Stimulated activated CD4-positive, alpha-beta T cell treated with anti-CD3 and anti-CD28 coated beads, Interleukin-1b, Interleukin-23, amount 100 ng/mL, for 24 hours (primary cell): ENCODE measurements around the gene UBXN1.
A peak's percentile ranks its signal among the peaks of the same experiment; 100 is the strongest.

Experiments
- DNase-seq, 4 experiments: peaks; one replicate each; pipeline ENCODE4 v3.0.0-alpha.2; 2020; ENCODE audit warnings: low read depth in 4 of 4, low spot score in 1 of 4

UBXN1 gene

DNA sequence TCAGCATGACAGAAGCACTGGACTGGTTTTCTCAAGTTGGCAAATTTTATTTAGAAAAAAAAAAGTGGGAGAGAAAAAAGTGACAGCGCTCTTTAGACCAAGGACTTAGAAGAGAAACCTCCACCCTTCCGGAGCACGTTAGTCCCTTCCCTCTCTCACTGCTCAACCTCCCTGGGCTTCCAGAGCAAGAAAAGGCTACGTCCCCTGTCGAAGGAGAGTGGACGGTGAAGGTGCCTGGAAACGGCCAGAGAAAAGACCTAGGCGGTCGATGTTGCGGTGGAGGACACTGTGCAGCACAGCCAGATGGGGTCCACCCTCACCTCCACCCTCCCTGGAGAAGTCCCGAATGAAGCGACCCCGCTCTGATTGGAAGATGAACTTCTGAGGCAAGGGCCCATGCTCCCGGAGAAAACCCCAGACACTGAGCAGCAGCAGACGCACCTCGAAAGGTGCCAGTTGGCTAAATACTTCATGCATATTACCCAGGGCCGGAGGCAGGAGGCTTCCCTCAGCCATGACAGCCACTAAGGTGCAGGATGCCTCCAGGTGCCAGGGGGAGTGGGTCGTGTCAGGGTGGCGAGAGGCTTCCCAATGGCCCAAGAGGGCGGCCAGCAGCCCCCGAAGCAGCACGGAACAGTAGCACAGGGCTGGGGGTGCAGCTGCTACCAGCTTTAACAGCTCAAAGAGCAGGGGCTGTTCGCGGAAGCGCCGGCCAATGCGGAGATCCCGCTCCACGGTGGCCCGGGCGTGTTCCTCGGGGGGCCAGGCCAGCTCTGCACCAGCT is 31.9 kb downstream of the UBXN1 start:
- DNase-seq = no peak

- peak; percentile 99 to 100 (median 99) for DNase-seq
Measured at GRCh38 chr11:62645946-62646824, 32.7 kb downstream of the UBXN1 start, which contains the start of gene GANAB. GANAB (minus strand) TSS chr11:62646613; CDS start chr11:62646599, 14 bp downstream.

GRCh38 chr11:62645671-62645945 is 33.3 kb downstream of the UBXN1 start:
- DNase-seq = no peak

- DNase-seq = no peak
Measured at GRCh38 chr11:62644220-62644619, 34.7 kb downstream of the UBXN1 start.

- DNase-seq = no peak
Measured at GRCh38 chr11:62632492-62632891, 46.4 kb downstream of the UBXN1 start.

GRCh38 chr11:62627713-62628112 is 51.2 kb downstream of the UBXN1 start:
- no peak for DNase-seq
